ENCODE results near the gene SCAF11.

DNA sequence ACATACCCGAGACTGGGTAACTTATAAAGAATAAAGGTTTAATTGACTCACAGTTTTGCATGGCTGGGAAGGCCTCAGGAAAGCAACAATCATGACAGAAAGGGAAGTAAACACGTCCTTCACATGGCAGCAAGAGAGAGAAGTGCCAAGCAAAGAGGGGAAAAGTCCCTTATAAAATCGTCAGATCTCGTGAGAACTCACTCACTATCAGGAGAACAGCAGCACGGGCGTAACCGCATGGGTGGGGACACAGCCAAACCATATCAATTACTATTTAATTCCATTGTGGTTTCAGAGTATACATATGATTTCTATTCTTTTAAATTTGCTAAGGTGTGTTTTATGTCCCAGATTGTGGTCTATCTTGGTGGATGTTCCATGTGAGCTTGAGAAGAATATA is 117.9 kb downstream of the SCAF11 start:
- TF ChIP-seq, protein P1, sequence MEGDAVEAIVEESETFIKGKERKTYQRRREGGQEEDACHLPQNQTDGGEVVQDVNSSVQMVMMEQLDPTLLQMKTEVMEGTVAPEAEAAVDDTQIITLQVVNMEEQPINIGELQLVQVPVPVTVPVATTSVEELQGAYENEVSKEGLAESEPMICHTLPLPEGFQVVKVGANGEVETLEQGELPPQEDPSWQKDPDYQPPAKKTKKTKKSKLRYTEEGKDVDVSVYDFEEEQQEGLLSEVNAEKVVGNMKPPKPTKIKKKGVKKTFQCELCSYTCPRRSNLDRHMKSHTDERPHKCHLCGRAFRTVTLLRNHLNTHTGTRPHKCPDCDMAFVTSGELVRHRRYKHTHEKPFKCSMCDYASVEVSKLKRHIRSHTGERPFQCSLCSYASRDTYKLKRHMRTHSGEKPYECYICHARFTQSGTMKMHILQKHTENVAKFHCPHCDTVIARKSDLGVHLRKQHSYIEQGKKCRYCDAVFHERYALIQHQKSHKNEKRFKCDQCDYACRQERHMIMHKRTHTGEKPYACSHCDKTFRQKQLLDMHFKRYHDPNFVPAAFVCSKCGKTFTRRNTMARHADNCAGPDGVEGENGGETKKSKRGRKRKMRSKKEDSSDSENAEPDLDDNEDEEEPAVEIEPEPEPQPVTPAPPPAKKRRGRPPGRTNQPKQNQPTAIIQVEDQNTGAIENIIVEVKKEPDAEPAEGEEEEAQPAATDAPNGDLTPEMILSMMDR (conservative IDR thresholded peaks at IDR 0.05; ENCODE audit: low read depth, low read length), result no peak
- no peak for TF ChIP-seq EZH2 (IDR thresholded peaks at IDR 0.05; ENCODE audit: low read length, unreplicated experiment)
